HG03064 (cell line): ENCODE results near the gene IL27RA.
"Not testable (repeated sequence)": the region's sequence is repeated elsewhere in the genome, so short reads cannot be mapped to it uniquely, and the experiment has no call there.

Experiments
- ATAC-seq: cut with Tn5 transposase; IDR thresholded peaks from one replicate; pipeline ENCODE4 v1.9.1; 2021; ENCODE audit warnings: low read depth; ENCODE audit not compliant: unreplicated experiment

Gene IL27RA

GRCh38 chr19:13998426-13998825, 33.1 kb upstream of the IL27RA start:
- ATAC-seq, result no peak

- no peak for ATAC-seq
Measured at GRCh38 chr19:13999085-13999484, 32.5 kb upstream of the IL27RA start.

- no peak for ATAC-seq
Measured at GRCh38 chr19:14000691-14001375, 30.7 kb upstream of the IL27RA start.

- no peak for ATAC-seq
Measured at GRCh38 chr19:14002571-14003250, 28.9 kb upstream of the IL27RA start.

GRCh38 chr19:14003251-14004055, 28.1 kb upstream of the IL27RA start:
- no peak for ATAC-seq

GRCh38 chr19:14004619-14005348, 26.8 kb upstream of the IL27RA start:
- no peak for ATAC-seq

- peak; percentile 27 for ATAC-seq
Measured at GRCh38 chr19:14005349-14006084, 26.0 kb upstream of the IL27RA start.

GRCh38 chr19:14006085-14006765, 25.3 kb upstream of the IL27RA start, which contains the start of gene RFX1:
RFX1 (minus strand) TSS chr19:14006320; CDS start chr19:13993843, 12,477 bp downstream.
- peak; percentile 65 for ATAC-seq

- peak; percentile 23 for ATAC-seq
Measured at GRCh38 chr19:14006766-14007562, 24.6 kb upstream of the IL27RA start.

GRCh38 chr19:14012378-14012915, 19.1 kb upstream of the IL27RA start:
- ATAC-seq, result no peak

- peak; percentile 61 for ATAC-seq
Measured at GRCh38 chr19:14015524-14016035, 16.0 kb upstream of the IL27RA start.

GRCh38 chr19:14019100-14019499, 12.5 kb upstream of the IL27RA start:
- no peak for ATAC-seq

GRCh38 chr19:14019739-14020138, 11.8 kb upstream of the IL27RA start:
- ATAC-seq, result not testable (repeated sequence)

- ATAC-seq, result no peak
Measured at GRCh38 chr19:14021474-14021873, 10.1 kb upstream of the IL27RA start.

- ATAC-seq, result no peak
Measured at GRCh38 chr19:14022469-14022868, 9.1 kb upstream of the IL27RA start.

GRCh38 chr19:14023404-14024235, 7.9 kb upstream of the IL27RA start:
- no peak for ATAC-seq

GRCh38 chr19:14026652-14027192, 4.8 kb upstream of the IL27RA start:
- ATAC-seq, result not testable (repeated sequence)
